ENCODE results near the gene IL1RAPL2. TPM values are rescaled to one million over a fixed set of nuclear protein-coding genes. Genes with fewer than 3 reads are reported as not detected.

The IL1RAPL2 gene
- total and polyA plus RNA-seq, 2 of the 4 experiments (the other 2 are of a cell fraction): 0.03 TPM; not detected in 1

DNA sequence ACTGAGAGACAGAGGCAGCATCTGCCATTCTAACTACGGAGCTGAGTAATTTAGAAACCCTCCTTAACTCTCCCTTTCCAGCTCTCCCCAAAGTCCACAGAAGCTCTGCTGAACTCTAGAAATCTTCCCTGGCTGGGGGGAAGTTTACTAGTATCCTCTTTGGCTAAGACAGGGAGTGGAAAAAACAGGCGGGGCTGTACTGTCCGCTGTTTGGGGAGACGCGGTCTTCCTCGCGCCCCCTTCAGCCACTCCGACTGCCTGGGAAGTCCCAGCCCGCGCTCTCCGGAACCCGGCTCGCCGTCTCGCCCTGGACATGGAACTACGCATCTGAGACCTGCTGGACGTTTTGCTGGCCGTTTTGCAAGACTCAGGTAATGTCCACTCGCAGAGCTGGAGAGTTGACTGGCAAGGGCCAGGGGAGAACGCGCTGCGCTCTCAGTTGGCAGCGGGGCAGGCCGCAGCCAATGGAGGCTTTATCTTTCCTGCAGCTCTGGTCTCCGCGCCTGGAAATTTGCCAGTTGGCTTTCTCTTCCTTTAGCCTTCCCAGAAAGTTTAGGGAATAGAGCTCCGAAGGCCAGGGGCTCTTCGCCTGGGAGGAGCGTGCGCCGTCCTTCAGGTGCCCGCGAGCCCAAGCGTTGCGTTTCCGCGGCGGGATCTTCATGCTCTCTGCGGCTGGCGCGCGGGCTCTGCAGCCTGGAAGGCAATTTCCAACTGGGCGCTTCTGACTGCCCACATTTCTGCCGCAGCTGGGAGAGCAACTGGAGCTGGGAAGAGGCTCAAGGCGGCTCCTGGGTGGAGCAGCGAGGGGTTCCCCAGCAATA is 892 bp downstream of the IL1RAPL2 start (continued):
- no peak for TF ChIP-seq MXI1 (IDR thresholded peaks at IDR 0.05; ENCODE audit: borderline replicate concordance, low read depth, low read length)

DNA sequence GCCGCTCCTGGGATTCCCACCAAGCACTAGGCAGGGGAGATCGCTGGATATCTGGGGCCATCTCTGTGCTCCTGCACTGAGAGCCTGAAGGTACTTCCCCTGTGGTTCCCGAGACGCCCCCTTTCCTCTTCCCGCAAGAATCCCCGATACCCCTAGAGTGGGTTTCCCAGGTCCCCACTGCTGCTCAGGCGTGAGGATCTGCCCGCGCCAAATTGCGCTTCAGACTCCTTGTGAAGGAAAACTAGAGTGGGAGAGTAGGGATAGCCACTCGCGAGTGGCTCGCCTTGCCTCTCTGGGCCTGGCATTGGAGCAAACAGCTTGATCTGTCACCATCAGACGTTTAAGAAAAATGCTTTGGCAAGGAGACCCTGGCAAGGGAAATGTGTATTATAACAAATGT is 1.5 kb downstream of the IL1RAPL2 start:
- no peak overlapping the region for H2BK120ac ChIP-seq (ENCODE audit: low read depth, low read length)
- H3K27me3 ChIP-seq (ENCODE audit: control insufficient read depth, insufficient read depth, low read length): peaks cover 22% of the 10 kb centered on the region; the same call in 1 of the 2 replicates
- no peak overlapping the region for H3K23ac ChIP-seq (ENCODE audit: low read depth, low read length)
- ATAC-seq (ENCODE audit: low read depth): no peak
- H4K91ac ChIP-seq (ENCODE audit: insufficient read depth, low read depth, low read length): no peak overlapping the region
- in situ Hi-C loops (cut with MboI; ENCODE audit: low sequenced_read_pairs): no loop called here
- no peaks in the 10 kb centered on the region for H3K4me1 ChIP-seq (ENCODE audit: control insufficient read depth, insufficient read depth, low read length)
- H4K8ac ChIP-seq (ENCODE audit: low read depth in 2 of 2, low read length in 2 of 2): no peak overlapping the region
- TF ChIP-seq RAD21 (IDR thresholded peaks at IDR 0.05; ENCODE audit: low read length): no peak
- no peak for TF ChIP-seq CEBPB (IDR thresholded peaks at IDR 0.05; ENCODE audit: low read depth, low read length)
- no peak for TF ChIP-seq RFX5 (IDR thresholded peaks at IDR 0.05; ENCODE audit: low read depth, low read length)
- no peak for TF ChIP-seq BHLHE40 (IDR thresholded peaks at IDR 0.05; ENCODE audit: low read depth, low read length)
- no peak for TF ChIP-seq NFE2L2 (IDR thresholded peaks at IDR 0.05; ENCODE audit: low read depth, low read length)
- no peak for TF ChIP-seq POLR2A (IDR thresholded peaks at IDR 0.05; ENCODE audit: low read depth, low read length)
- no peak for TF ChIP-seq MXI1 (IDR thresholded peaks at IDR 0.05; ENCODE audit: borderline replicate concordance, low read depth, low read length)
- TF ChIP-seq, protein P1, sequence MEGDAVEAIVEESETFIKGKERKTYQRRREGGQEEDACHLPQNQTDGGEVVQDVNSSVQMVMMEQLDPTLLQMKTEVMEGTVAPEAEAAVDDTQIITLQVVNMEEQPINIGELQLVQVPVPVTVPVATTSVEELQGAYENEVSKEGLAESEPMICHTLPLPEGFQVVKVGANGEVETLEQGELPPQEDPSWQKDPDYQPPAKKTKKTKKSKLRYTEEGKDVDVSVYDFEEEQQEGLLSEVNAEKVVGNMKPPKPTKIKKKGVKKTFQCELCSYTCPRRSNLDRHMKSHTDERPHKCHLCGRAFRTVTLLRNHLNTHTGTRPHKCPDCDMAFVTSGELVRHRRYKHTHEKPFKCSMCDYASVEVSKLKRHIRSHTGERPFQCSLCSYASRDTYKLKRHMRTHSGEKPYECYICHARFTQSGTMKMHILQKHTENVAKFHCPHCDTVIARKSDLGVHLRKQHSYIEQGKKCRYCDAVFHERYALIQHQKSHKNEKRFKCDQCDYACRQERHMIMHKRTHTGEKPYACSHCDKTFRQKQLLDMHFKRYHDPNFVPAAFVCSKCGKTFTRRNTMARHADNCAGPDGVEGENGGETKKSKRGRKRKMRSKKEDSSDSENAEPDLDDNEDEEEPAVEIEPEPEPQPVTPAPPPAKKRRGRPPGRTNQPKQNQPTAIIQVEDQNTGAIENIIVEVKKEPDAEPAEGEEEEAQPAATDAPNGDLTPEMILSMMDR (conservative IDR thresholded peaks at IDR 0.05; ENCODE audit: low read depth, low read length): no peak
- TF ChIP-seq MAZ (IDR thresholded peaks at IDR 0.05; ENCODE audit: borderline replicate concordance, low read depth, low read length): no peak
- no peak for TF ChIP-seq RCOR1 (IDR thresholded peaks at IDR 0.05; ENCODE audit: insufficient replicate concordance, low read length)
- TF ChIP-seq SMC3 (IDR thresholded peaks at IDR 0.05; ENCODE audit: low read depth, low read length): no peak
- no peak for TF ChIP-seq CHD1 (IDR thresholded peaks at IDR 0.05; ENCODE audit: low read depth, low read length)
- TF ChIP-seq, protein P2, sequence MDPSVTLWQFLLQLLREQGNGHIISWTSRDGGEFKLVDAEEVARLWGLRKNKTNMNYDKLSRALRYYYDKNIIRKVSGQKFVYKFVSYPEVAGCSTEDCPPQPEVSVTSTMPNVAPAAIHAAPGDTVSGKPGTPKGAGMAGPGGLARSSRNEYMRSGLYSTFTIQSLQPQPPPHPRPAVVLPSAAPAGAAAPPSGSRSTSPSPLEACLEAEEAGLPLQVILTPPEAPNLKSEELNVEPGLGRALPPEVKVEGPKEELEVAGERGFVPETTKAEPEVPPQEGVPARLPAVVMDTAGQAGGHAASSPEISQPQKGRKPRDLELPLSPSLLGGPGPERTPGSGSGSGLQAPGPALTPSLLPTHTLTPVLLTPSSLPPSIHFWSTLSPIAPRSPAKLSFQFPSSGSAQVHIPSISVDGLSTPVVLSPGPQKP (IDR thresholded peaks at IDR 0.05; ENCODE audit: borderline replicate concordance, low read depth, low read length): no peak
- TF ChIP-seq MAFK (IDR thresholded peaks at IDR 0.05; ENCODE audit: low read depth, low read length): no peak
- WGBS, 2 experiments (ENCODE audit: extremely low coverage in 2 of 2, insufficient read length in 1 of 2): no CpG with 5 or more reads among the region's 14 CpGs
- H3K14ac ChIP-seq (replicated peaks; ENCODE audit: low read depth, low read length): no peak overlapping the region
- H3K9me3 ChIP-seq (ENCODE audit: control insufficient read depth, insufficient read depth, low read length): peaks cover 3% of the 10 kb centered on the region; the same call in 1 of the 2 replicates
- no peak overlapping the region for H3K56ac ChIP-seq (ENCODE audit: extremely low read depth, insufficient read depth, low read length)
- no peak overlapping the region for H3K18ac ChIP-seq (ENCODE audit: low read depth, low read length)
- no peak overlapping the region for H3K4me2 ChIP-seq (ENCODE audit: low read depth, low read length)
- H3K79me1 ChIP-seq (ENCODE audit: low read depth in 1 of 2, low read length in 2 of 2): no peaks in the 10 kb centered on the region
- no peak overlapping the region for H2BK20ac ChIP-seq (ENCODE audit: low read depth, low read length)
- no peak overlapping the region for H2AK9ac ChIP-seq (replicated peaks; ENCODE audit: low read depth, low read length, poor library complexity)
- H3K4ac ChIP-seq (ENCODE audit: low read depth, low read length): no peak overlapping the region
- dilution Hi-C loops (cut with HindIII; ENCODE audit: low sequenced_read_pairs, unreplicated experiment): no loop called here
- no peaks in the 10 kb centered on the region for H4K20me1 ChIP-seq (ENCODE audit: insufficient read depth, low read length)
- no TSS peak for BruUV-seq (replicated peaks)
- intact Hi-C loops (cut with micrococcal nuclease): no loop called here
- no peak overlapping the region for H2BK5ac ChIP-seq (ENCODE audit: low read depth, low read length, poor library complexity, severe bottlenecking)
- no peak overlapping the region for H2BK15ac ChIP-seq (ENCODE audit: low read depth, low read length)
- ChIA-PET CTCF (no interaction called here), POLR2A (ENCODE audit: unreplicated experiment) (no interaction called here)
- no peak for DNase-seq
- H2AK5ac ChIP-seq (ENCODE audit: low read depth, low read length): no peak overlapping the region
- no peak overlapping the region for H2AFZ ChIP-seq (replicated peaks; ENCODE audit: low read length, poor library complexity)
- H3K4me3 ChIP-seq (ENCODE audit: insufficient read depth, low read depth, low read length): no peak overlapping the region
- no peak overlapping the region for H3K27ac ChIP-seq (ENCODE audit: insufficient read depth, low read length)
- H3K9me1 ChIP-seq (ENCODE audit: insufficient read depth, low read length): no peaks in the 10 kb centered on the region
- H4K5ac ChIP-seq (ENCODE audit: low read depth, low read length): no peak overlapping the region
- H3K36me3 ChIP-seq (ENCODE audit: control insufficient read depth, insufficient read depth, low read length): no peaks in the 10 kb centered on the region
- H3K9ac ChIP-seq (ENCODE audit: low read depth, low read length): no peak overlapping the region
